ENCODE measurements around the gene OTUB2. TPM values are rescaled to one million over a fixed set of nuclear protein-coding genes. Genes with fewer than 3 reads are reported as not detected.

The OTUB2 gene
- total RNA-seq, 3 donors from 2014 or later (not counting 1 experiment from before 2014, with no cell fraction given) = 0.09 to 0.13 TPM; not detected in 1

- intact Hi-C loops (cut with micrococcal nuclease) = loop anchor here (1.0 kb wide), 1 partner anchor 56 kb away; the partner anchor contains the start of genes DDX24 and IFI27L1
- Histone ChIP-seq H3K36me3 (ENCODE audit: control insufficient read depth, insufficient read depth, low read length) (no peaks in the 10 kb centered on the region), H3K4me1 (ENCODE audit: control insufficient read depth, insufficient read depth, low read length) (peaks cover 12% of the 10 kb centered on the region), H3K4me3 (ENCODE audit: low read length) (no peak overlapping the region), H3K27me3 (ENCODE audit: control insufficient read depth, insufficient read depth, low read length) (no peaks in the 10 kb centered on the region), H3K9me3 (ENCODE audit: control insufficient read depth, insufficient read depth, low read length) (no peaks in the 10 kb centered on the region), H3K27ac (ENCODE audit: low read length) (no peak overlapping the region)
- Mint-ChIP-seq H3K9me3 (no peaks in the 10 kb centered on the region), H3K4me1 (peaks cover 6 to 9% of the 10 kb centered on the region in 2 donors), H3K27ac (peak overlapping the region in 1 of 2 donors; percentile 64), H3K27me3 (ENCODE audit: low read depth in 2 of 2) (peaks cover 26 to 37% of the 10 kb centered on the region in 2 donors), H3K4me3 (peak overlapping the region; percentile 80), H3K36me3 (no peaks in the 10 kb centered on the region)
- 70% methylated on average over 5 of the region's 6 CpGs for WGBS (ENCODE audit: insufficient coverage)
- ATAC-seq (no peak), DNase-seq (no peak)
- no peak for TF ChIP-seq CTCF (IDR thresholded peaks at IDR 0.05)
Observed at GRCh38 chr14:94025720-94026119, 420 bp upstream of the OTUB2 start.

GRCh38 chr14:94026889-94027469 is 839 bp downstream of the OTUB2 start:
- Mint-ChIP-seq H3K4me3 (peak overlapping the region; percentile 55), H3K27me3 (ENCODE audit: low read depth in 2 of 2) (peaks cover 23 to 26% of the 10 kb centered on the region in 2 donors), H3K27ac (no peak overlapping the region), H3K4me1 (peaks cover 6 to 9% of the 10 kb centered on the region in 2 donors), H3K9me3 (no peaks in the 10 kb centered on the region), H3K36me3 (no peaks in the 10 kb centered on the region)
- intact Hi-C loops (cut with micrococcal nuclease) = loop anchor here (1.0 kb wide), 1 partner anchor 54 kb away; the partner anchor contains the start of genes DDX24 and IFI27L1
- H3K4me1 ChIP-seq (ENCODE audit: control insufficient read depth, insufficient read depth, low read length) = peaks cover 12% of the 10 kb centered on the region
- no peaks in the 10 kb centered on the region for H3K36me3 ChIP-seq (ENCODE audit: control insufficient read depth, insufficient read depth, low read length)
- WGBS (ENCODE audit: insufficient coverage) = 60% methylated on average over 17 of the region's 17 CpGs
- no peak for ATAC-seq
- no peak overlapping the region for H3K4me3 ChIP-seq (ENCODE audit: low read length)
- no peak for DNase-seq
- H3K27me3 ChIP-seq (ENCODE audit: control insufficient read depth, insufficient read depth, low read length) = no peaks in the 10 kb centered on the region
- H3K27ac ChIP-seq (ENCODE audit: low read length) = no peak overlapping the region
- H3K9me3 ChIP-seq (ENCODE audit: control insufficient read depth, insufficient read depth, low read length) = no peaks in the 10 kb centered on the region
- no peak for TF ChIP-seq CTCF (IDR thresholded peaks at IDR 0.05)

- intact Hi-C loops (cut with micrococcal nuclease) = loop anchor here (1.0 kb wide), 1 partner anchor 101 kb away; the partner anchor contains the start of gene IFI27L2
- DNase-seq = no peak
- Mint-ChIP-seq H3K36me3 (no peaks in the 10 kb centered on the region), H3K4me1 (peaks cover 6 to 9% of the 10 kb centered on the region in 2 donors), H3K4me3 (peak overlapping the region; percentile 70), H3K27me3 (ENCODE audit: low read depth in 2 of 2) (peaks cover 17 to 18% of the 10 kb centered on the region in 2 donors), H3K9me3 (no peaks in the 10 kb centered on the region), H3K27ac (no peak overlapping the region)
- no peak for TF ChIP-seq CTCF (IDR thresholded peaks at IDR 0.05)
- no peaks in the 10 kb centered on the region for H3K36me3 ChIP-seq (ENCODE audit: control insufficient read depth, insufficient read depth, low read length)
- no peak overlapping the region for H3K4me3 ChIP-seq (ENCODE audit: low read length)
- peaks cover 12% of the 10 kb centered on the region for H3K4me1 ChIP-seq (ENCODE audit: control insufficient read depth, insufficient read depth, low read length)
- no peaks in the 10 kb centered on the region for H3K9me3 ChIP-seq (ENCODE audit: control insufficient read depth, insufficient read depth, low read length)
- WGBS (ENCODE audit: insufficient coverage) = 91% methylated on average over 13 of the region's 14 CpGs
- ATAC-seq = no peak
- H3K27ac ChIP-seq (ENCODE audit: low read length) = no peak overlapping the region
- H3K27me3 ChIP-seq (ENCODE audit: control insufficient read depth, insufficient read depth, low read length) = no peaks in the 10 kb centered on the region
Observed at GRCh38 chr14:94027566-94028449, 1.7 kb downstream of the OTUB2 start.

All from natural killer cell (primary cell).